ENCODE measurements around the gene IPO11.

DNA sequence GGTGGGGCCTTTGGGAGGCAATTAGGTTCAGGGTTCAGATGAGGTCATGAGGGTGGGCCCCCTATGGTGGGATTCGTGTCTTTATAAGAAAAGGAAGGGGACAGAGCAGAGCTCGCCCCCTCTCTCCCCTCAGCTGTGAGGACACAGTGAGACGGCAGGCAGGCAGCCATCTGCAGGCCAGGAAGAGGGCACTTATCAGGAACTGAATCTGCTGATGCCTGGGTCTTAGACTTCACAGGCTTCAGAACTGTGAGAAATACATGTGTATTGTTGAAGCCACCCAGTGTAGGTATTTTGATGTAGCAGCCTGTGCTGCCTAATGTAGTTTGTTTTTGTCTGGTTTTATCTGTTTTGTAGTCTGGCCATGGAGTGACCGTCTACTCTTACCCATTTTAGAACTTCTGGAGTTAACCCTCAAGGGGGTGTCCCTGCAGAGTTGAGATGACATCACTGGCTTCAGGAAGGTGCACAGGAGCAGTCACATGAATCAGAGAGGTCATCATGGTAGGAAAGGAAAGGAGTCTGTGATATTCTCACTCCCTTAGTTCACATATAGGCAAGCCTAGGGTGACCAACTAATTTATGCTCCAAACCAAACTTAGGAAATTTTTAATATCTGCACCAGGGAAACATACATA lies 237.0 kb downstream of the IPO11 start:
- TF ChIP-seq CTCF (IDR thresholded peaks at IDR 0.05; ENCODE audit: insufficient read depth, low read length, poor library complexity, severe bottlenecking) (no peak), EZH2phosphoT487 (conservative IDR thresholded peaks at IDR 0.05; ENCODE audit: low read length) (no peak)
